Duodenal mucosa (tissue), 2 donors: ENCODE data around the gene C11orf65.

ENCODE experiments used
- H3K27ac ChIP-seq: one replicate; pipeline ENCODE4 v1.7.0; 2013; ENCODE audit warnings: low read depth, low read length
- H3K27me3 ChIP-seq, 2 donors: one replicate each; pipeline ENCODE4 v1.7.0; 2013; ENCODE audit warnings: low read length in 2 of 2, control low read depth in 1 of 2; ENCODE audit not compliant: insufficient read depth in 2 of 2, control insufficient read depth in 1 of 2
- H3K36me3 ChIP-seq, 2 donors: one replicate each; pipeline ENCODE4 v1.7.0; 2013; ENCODE audit warnings: low read length in 2 of 2, control low read depth in 1 of 2; ENCODE audit not compliant: insufficient read depth in 2 of 2, control insufficient read depth in 1 of 2
- H3K4me1 ChIP-seq, 2 donors: one replicate each; pipeline ENCODE4 v1.7.0; 2013; ENCODE audit warnings: low read length in 2 of 2, control low read depth in 1 of 2; ENCODE audit not compliant: insufficient read depth in 2 of 2, control insufficient read depth in 1 of 2
- H3K4me3 ChIP-seq, 2 donors: one replicate each; pipeline ENCODE4 v1.7.0; 2013; ENCODE audit warnings: low read length in 2 of 2, low read depth in 1 of 2
- H3K9ac ChIP-seq, 2 donors: one replicate each; pipeline ENCODE4 v1.7.0; 2013; ENCODE audit warnings: low read length in 2 of 2, low read depth in 1 of 2
- H3K9me3 ChIP-seq, 2 donors: one replicate each; pipeline ENCODE4 v1.7.0; 2013; ENCODE audit warnings: low read length in 2 of 2, control low read depth in 1 of 2; ENCODE audit not compliant: control insufficient read depth in 1 of 2

The C11orf65 gene

GRCh38 chr11:108341654-108342053, 125.7 kb downstream of the C11orf65 start:
- Histone ChIP-seq H3K36me3 (peaks cover 0 to 5% of the 10 kb centered on the region in 2 donors), H3K27me3 (no peaks in the 10 kb centered on the region), H3K4me3 (no peak overlapping the region), H3K27ac (no peak overlapping the region), H3K4me1 (no peaks in the 10 kb centered on the region), H3K9ac (no peak overlapping the region), H3K9me3 (no peaks in the 10 kb centered on the region)

DNA sequence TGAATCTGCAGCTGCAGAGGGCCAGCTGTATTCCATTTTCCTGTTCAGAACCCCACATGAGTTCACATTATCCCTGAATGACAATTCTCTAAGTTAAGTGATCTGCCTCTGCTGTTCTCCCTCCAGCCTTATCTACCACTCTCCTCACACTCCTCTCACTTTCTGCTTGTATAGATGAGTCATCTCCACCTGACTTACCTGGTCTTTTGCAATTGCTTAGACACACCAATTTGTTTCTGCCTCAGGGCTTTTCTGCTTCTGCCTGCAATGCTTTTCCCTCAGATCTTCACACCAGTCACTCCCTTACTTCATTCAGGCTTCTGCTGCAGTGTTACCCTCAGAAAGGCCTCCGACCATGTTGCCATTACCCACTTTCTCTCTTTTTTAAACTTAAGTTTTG, 126.4 kb downstream of the C11orf65 start:
- no peak overlapping the region for H3K27ac ChIP-seq
- peaks cover 0 to 11% of the 10 kb centered on the region in 2 donors for H3K36me3 ChIP-seq
- H3K9me3 ChIP-seq: no peaks in the 10 kb centered on the region
- H3K4me1 ChIP-seq: no peaks in the 10 kb centered on the region
- H3K4me3 ChIP-seq: no peak overlapping the region
- no peaks in the 10 kb centered on the region for H3K27me3 ChIP-seq
- no peak overlapping the region for H3K9ac ChIP-seq

DNA sequence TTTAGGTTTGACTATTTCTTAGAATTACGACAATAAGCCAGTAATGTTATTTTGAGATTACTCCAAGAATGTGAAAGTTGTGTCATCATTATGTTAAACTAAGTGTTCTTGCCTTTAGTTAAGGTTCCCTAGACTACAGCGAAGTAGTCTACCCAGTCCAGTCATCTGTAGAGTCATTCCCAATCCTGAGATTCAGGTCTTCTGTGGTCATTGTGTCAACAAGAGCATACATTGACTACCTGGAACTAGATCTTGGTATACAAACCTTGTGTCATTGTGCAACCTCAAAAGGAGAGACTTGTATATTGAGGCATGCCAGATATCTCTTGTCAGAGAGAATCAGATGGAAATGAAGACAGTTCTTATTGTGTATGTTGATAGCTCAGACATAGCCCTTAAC, 128.6 kb downstream of the C11orf65 start:
- Histone ChIP-seq H3K27ac (no peak overlapping the region), H3K36me3 (peaks cover 0 to 20% of the 10 kb centered on the region in 2 donors), H3K4me3 (no peak overlapping the region), H3K4me1 (no peaks in the 10 kb centered on the region), H3K27me3 (no peaks in the 10 kb centered on the region), H3K9ac (no peak overlapping the region), H3K9me3 (no peaks in the 10 kb centered on the region)

GRCh38 chr11:108333403-108333899, 133.9 kb downstream of the C11orf65 start:
- no peak overlapping the region for H3K4me3 ChIP-seq
- no peaks in the 10 kb centered on the region for H3K9me3 ChIP-seq
- no peaks in the 10 kb centered on the region for H3K27me3 ChIP-seq
- no peak overlapping the region for H3K27ac ChIP-seq
- peaks cover 0 to 37% of the 10 kb centered on the region in 2 donors for H3K36me3 ChIP-seq
- H3K4me1 ChIP-seq: no peaks in the 10 kb centered on the region
- H3K9ac ChIP-seq: no peak overlapping the region
